Parathyroid adenoma (tissue), 2 donors: Measurements from ENCODE around the gene MRPL47.

Experiments used
- H2AFZ ChIP-seq: fragments of 300-600 bp; sonication (generic); one replicate; pipeline ENCODE4 v1.7.0; 2017; ENCODE audit warnings: antibody characterized with exemption, mild to moderate bottlenecking
- H3K27ac ChIP-seq: fragments of 300-600 bp; sonication (generic); one replicate; pipeline ENCODE4 v1.7.0; 2017
- H3K27me3 ChIP-seq: fragments of 300-600 bp; sonication (generic); one replicate; pipeline ENCODE4 v1.7.0; 2017; ENCODE audit warnings: low read length; ENCODE audit not compliant: control insufficient read depth, insufficient read depth
- H3K36me3 ChIP-seq: fragments of 300-600 bp; sonication (generic); one replicate; pipeline ENCODE4 v1.7.0; 2017; ENCODE audit warnings: low read length; ENCODE audit not compliant: control insufficient read depth, insufficient read depth
- H3K4me1 ChIP-seq: fragments of 300-600 bp; sonication (generic); one replicate; pipeline ENCODE4 v1.7.0; 2017; ENCODE audit warnings: control low read depth
- H3K4me2 ChIP-seq: fragments of 300-600 bp; sonication (generic); one replicate; pipeline ENCODE4 v1.7.0; 2017; ENCODE audit warnings: low read length
- H3K4me3 ChIP-seq: fragments of 300-600 bp; sonication (generic); one replicate; pipeline ENCODE4 v1.7.0; 2017; ENCODE audit warnings: low read depth, low read length
- H3K79me2 ChIP-seq: fragments of 300-600 bp; sonication (generic); one replicate; pipeline ENCODE4 v1.7.0; 2017; ENCODE audit warnings: control low read depth
- H3K9ac ChIP-seq: fragments of 300-600 bp; sonication (generic); one replicate; pipeline ENCODE4 v1.7.0; 2017; ENCODE audit warnings: mild to moderate bottlenecking
- H3K9me3 ChIP-seq: fragments of 300-600 bp; sonication (generic); one replicate; pipeline ENCODE4 v1.7.0; 2017; ENCODE audit warnings: low read length; ENCODE audit not compliant: control insufficient read depth
- TF ChIP-seq, protein P1 (sequence below): fragments of 300-600 bp; sonication (generic); IDR thresholded peaks from one replicate; pipeline ENCODE4 v1.7.0; 2017; ENCODE audit warnings: antibody characterized with exemption, mild to moderate bottlenecking
- donor health status: primary hyperparathyroidism.

Gene MRPL47

DNA sequence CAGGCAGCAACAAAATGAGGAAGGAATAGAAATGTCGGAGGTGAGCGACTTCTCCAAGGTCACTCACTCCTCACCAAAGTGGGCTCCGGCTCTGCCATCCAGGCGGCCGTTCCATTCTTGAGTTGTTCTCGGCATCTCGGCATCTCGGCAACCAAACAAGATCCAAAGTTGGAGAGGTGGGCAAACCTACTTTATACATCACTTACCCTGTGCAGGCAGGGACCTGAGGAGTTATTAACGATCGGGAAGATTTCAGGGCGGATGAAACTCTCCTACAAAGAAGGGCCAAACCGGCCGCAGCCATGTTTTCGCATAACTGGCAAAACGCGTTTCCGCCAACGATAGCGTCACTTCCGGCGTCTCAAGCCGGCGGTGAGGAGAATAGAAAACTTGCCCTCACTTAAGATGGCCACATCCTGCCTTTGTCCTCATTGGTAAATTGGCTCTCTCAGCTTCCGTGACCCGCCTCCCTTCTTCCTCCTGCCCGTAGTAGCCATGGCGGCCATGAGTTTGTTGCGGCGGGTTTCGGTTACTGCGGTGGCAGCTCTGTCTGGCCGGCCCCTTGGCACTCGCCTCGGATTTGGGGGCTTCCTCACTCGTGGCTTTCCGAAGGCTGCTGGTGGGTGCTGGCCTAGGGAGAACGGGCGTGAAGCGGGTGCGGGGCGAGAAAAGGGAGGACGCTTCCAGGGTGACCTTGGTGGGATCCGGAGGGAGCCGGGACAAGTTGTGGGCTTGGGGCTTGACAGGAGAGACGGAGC lies at the start of gene MRPL47, which contains the start of gene NDUFB5:
Gene MRPL47 (minus strand): TSS at position 318 of the 758 bp plus-strand sequence. CDS start 14 bp downstream, at position 304.
Gene NDUFB5 (plus strand): TSS at position 474 of the 758 bp plus-strand sequence. CDS start 22 bp downstream, at position 496.
- no peaks in the 10 kb centered on the region for H3K9me3 ChIP-seq
- H3K4me3 ChIP-seq: peak within 1 kb of the TSS; percentile 99
- H3K27me3 ChIP-seq: no peaks in the 10 kb centered on the region
- peak within 1 kb of the TSS; percentile 98 for H3K4me2 ChIP-seq
- peak within 1 kb of the TSS; percentile 91 for H2AFZ ChIP-seq
- peak within 1 kb of the TSS; percentile 89 for H3K27ac ChIP-seq
- H3K36me3 ChIP-seq: no peaks in the 10 kb centered on the region
- no peaks in the 10 kb centered on the region for H3K4me1 ChIP-seq
- H3K79me2 ChIP-seq: peaks cover 34% of the 10 kb centered on the region
- TF ChIP-seq, protein P1, sequence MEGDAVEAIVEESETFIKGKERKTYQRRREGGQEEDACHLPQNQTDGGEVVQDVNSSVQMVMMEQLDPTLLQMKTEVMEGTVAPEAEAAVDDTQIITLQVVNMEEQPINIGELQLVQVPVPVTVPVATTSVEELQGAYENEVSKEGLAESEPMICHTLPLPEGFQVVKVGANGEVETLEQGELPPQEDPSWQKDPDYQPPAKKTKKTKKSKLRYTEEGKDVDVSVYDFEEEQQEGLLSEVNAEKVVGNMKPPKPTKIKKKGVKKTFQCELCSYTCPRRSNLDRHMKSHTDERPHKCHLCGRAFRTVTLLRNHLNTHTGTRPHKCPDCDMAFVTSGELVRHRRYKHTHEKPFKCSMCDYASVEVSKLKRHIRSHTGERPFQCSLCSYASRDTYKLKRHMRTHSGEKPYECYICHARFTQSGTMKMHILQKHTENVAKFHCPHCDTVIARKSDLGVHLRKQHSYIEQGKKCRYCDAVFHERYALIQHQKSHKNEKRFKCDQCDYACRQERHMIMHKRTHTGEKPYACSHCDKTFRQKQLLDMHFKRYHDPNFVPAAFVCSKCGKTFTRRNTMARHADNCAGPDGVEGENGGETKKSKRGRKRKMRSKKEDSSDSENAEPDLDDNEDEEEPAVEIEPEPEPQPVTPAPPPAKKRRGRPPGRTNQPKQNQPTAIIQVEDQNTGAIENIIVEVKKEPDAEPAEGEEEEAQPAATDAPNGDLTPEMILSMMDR: no peak
- peak within 1 kb of the TSS; percentile 77 for H3K9ac ChIP-seq

DNA sequence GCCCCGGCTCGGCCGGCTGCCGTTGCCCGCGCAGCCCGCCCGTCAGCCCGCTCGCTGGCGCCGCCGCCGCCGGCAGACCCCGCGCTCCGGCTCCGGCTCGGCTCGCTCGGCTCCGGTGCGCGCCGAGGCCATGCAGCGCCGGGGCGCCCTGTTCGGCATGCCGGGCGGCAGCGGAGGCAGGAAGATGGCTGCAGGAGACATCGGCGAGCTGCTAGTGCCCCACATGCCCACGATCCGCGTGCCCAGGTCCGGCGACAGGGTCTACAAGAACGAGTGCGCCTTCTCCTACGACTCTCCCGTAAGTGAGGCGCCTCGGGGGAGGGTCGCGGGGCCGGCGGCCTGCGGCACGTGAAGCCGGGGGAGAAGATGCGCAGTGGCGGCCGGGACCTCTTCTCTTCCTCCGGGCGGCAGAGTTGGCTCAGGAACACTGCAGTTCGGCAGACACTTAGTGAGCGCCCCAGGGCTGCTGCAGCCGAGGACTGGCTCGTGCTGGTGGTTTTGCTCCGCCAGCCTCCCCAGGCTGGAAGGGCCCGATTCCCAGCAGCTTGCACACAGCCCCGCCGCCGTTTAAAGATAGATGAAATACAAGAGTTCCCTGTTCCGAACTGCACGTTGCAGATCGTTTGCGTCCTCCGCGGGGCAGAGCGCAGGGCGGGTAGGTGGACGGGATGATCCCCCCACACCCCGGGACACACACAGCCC lies 48.8 kb upstream of the MRPL47 start:
- peak overlapping the region; percentile 67 for H3K4me3 ChIP-seq
- peak overlapping the region; percentile 90 for H3K27ac ChIP-seq
- H2AFZ ChIP-seq: peak overlapping the region; percentile 97
- peaks cover 17% of the 10 kb centered on the region for H3K79me2 ChIP-seq
- no peaks in the 10 kb centered on the region for H3K4me1 ChIP-seq
- H3K36me3 ChIP-seq: no peaks in the 10 kb centered on the region
- TF ChIP-seq, protein P1: no peak
- no peaks in the 10 kb centered on the region for H3K27me3 ChIP-seq
- H3K9ac ChIP-seq: peak overlapping the region; percentile 69
- H3K9me3 ChIP-seq: no peaks in the 10 kb centered on the region
- peak overlapping the region; percentile 77 for H3K4me2 ChIP-seq

DNA sequence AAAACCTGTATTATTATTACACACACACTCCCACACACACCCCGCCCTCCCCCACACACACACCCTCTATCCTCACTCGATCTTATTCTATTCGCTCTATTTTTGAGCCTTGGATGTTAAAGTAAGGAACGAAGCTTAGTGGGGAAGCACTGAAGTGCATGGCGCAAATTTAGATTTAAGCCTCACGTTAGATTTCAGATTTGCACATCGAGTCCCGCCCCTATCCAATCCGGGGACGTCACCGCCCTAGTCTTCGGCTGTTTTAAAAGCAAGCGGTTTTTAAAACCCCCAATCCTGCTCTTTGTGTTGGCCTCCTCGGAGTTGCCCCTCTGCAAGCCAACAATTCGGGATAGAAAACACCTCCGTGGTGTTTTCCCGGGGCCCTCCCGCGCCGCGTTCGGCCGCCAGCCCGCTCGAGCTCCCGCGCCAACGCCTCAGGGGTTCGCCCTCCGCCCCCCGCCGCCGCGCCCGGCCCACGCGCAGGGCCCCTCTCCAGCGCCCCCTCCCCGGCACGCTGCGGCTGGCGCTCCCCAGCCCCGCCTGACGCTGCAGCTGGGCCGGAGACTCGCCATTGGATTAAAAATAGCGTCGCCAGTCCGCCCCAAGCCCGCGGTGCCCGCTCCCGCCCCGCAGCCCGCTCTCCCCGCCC lies 48.1 kb upstream of the MRPL47 start, which contains the start of gene USP13:
Gene USP13 (plus strand): TSS at position 594 of the 649 bp plus-strand sequence. CDS start 186 bp downstream, outside the sequence.
- Histone ChIP-seq H3K36me3 (no peaks in the 10 kb centered on the region), H3K4me2 (peak within 1 kb of the TSS; percentile 85), H3K9ac (peak within 1 kb of the TSS; percentile 69), H3K9me3 (no peaks in the 10 kb centered on the region), H2AFZ (peak within 1 kb of the TSS; percentile 97), H3K27me3 (no peaks in the 10 kb centered on the region), H3K4me1 (no peaks in the 10 kb centered on the region), H3K4me3 (peak within 1 kb of the TSS; percentile 67), H3K79me2 (peaks cover 17% of the 10 kb centered on the region), H3K27ac (peak within 1 kb of the TSS; percentile 90)
- TF ChIP-seq, protein P1: no peak

DNA sequence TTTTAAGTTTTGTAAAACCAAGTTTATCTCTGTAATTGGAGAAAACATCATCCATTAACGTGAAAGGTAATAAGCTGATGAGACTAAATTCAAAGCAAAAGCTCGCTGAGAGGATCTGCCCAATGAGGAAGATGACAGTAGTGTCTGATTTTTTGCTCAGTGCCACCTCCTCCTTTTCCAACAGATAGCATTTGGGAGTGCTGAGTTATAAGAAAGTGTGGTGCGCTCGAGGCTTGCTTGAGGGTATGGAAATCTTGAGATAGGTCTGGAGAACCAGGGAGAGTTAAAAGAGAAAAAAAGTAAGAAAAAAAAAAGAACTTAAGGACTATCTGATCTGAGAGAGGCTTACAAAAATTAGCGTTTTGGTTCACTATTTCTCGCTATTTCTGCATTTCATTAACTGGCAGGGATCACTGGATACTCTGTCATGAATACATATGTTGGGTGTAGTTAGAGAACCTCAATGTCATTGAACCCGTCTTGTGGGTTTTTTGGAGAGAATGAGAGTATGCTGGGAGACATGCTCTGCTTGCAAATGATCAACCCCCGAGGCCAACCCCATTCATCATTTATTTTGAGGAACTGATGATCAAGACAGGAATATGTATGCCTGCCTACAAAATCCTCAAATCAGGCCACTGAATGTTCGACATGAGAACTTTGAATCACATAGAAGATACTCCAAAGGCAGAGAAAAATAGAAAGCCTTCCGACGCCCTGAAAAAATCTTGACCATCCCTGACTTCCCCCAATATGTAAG lies 47.4 kb upstream of the MRPL47 start:
- peak overlapping the region; percentile 85 for H3K4me2 ChIP-seq
- no peaks in the 10 kb centered on the region for H3K27me3 ChIP-seq
- H3K36me3 ChIP-seq: no peaks in the 10 kb centered on the region
- H3K9ac ChIP-seq: no peak overlapping the region
- TF ChIP-seq, protein P1: no peak
- H3K4me3 ChIP-seq: peak overlapping the region; percentile 61
- H2AFZ ChIP-seq: peak overlapping the region; percentile 88
- no peaks in the 10 kb centered on the region for H3K9me3 ChIP-seq
- peaks cover 17% of the 10 kb centered on the region for H3K79me2 ChIP-seq
- peak overlapping the region; percentile 50 for H3K27ac ChIP-seq
- H3K4me1 ChIP-seq: no peaks in the 10 kb centered on the region
